ENCODE results near the gene NOS3.

NOS3 gene

GRCh38 chr7:150965273-150965830 is 25.5 kb upstream of the NOS3 start:
- no peak for DNase-seq

- no peak for DNase-seq
These were observed 24.8 kb upstream of the NOS3 start for GRCh38 chr7:150966002-150966401.

GRCh38 chr7:150967349-150967748 is 23.5 kb upstream of the NOS3 start:
- no peak for DNase-seq

GRCh38 chr7:150968056-150968733 is 22.6 kb upstream of the NOS3 start:
- no peak for DNase-seq

GRCh38 chr7:150968734-150969372 is 22.0 kb upstream of the NOS3 start:
- DNase-seq, result no peak

GRCh38 chr7:150969475-150969874 is 21.3 kb upstream of the NOS3 start:
- DNase-seq, result no peak

GRCh38 chr7:150970424-150970823 is 20.4 kb upstream of the NOS3 start:
- DNase-seq, result no peak

GRCh38 chr7:150971242-150972022 is 19.4 kb upstream of the NOS3 start:
- no peak for DNase-seq

GRCh38 chr7:150972023-150972468 is 18.8 kb upstream of the NOS3 start:
- DNase-seq, result no peak

- DNase-seq, result no peak
These were observed 18.1 kb upstream of the NOS3 start for GRCh38 chr7:150972741-150973140.

- no peak for DNase-seq
These were observed 17.0 kb upstream of the NOS3 start for GRCh38 chr7:150973571-150974451.

GRCh38 chr7:150974468-150975391 is 16.1 kb upstream of the NOS3 start:
- DNase-seq, result no peak

- DNase-seq, result no peak
These were observed 15.1 kb upstream of the NOS3 start for GRCh38 chr7:150975536-150976319.

- DNase-seq, result no peak
These were observed 14.1 kb upstream of the NOS3 start for GRCh38 chr7:150976529-150977381.

- no peak for DNase-seq
These were observed 13.3 kb upstream of the NOS3 start for GRCh38 chr7:150977382-150978125.

GRCh38 chr7:150978126-150978789 is 12.6 kb upstream of the NOS3 start, which contains the start of gene KCNH2:
KCNH2 (minus strand) TSS chr7:150978321; CDS start chr7:150977913, 408 bp downstream.
- no peak for DNase-seq

GRCh38 chr7:150979713-150980390 is 11.0 kb upstream of the NOS3 start:
- no peak for DNase-seq
